NCI-H2227 (cell line): ENCODE results near the gene POLR2L.

Experiments used
- DNase-seq: peaks from one replicate; lab custom pipeline; 2025; ENCODE audit not compliant: unreplicated experiment; lab: John Stamatoyannopoulos, UW

POLR2L gene

DNA sequence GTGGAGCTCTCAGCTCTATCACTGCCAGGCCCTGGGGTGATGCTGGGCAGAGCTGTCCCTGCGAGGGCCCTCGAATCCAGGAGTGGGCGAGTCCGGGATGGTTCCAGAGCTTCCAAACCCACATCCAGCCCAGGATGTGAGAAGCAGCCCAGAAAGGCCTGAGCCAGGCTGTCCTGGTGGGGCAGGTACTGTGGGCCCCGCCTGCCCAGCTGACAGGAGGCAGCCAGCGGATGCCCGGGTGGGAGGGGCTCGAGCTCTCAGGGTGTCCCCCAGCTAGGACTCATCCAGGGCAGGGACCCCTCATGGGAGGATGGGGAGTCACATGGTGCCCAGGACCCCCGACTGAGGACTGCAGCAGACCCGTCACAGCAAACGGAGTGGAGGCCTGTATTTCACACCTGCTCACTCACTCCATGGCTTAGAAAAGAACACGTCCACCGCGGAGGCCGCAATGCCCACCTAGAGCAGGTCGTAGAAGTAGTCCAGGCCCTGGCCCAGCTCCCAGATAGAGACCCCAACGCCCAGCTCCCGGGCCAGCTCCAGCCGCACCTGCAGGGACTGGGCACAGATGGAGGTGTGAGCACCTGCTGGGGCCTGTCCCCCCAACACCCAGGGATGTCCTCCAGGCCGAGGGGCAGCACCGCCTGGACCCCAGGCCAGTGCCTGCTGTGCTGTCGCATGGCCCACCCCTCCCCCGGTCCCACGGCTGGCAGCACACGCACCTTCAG, 27.2 kb upstream of the POLR2L start:
- DNase-seq: no peak

DNA sequence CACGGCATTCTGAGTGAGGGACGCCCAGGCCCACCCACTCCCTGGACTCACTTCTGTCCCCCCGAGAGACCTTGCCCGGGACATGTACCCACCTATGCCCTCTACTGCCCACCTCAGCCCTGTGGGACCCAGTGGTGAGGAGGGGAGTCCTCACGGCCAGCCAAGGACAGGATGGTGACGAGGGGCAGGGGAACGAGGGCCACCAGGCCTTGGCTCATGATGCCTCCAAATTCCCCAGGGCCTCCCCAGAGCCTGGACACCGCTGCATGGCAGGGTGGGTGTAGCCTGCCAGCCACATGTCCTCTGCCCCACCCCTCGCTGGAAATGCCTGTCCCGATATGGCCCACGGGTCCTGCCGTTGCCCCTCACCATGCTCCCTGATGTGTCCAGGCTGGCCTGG, 26.5 kb upstream of the POLR2L start:
- DNase-seq: no peak

DNA sequence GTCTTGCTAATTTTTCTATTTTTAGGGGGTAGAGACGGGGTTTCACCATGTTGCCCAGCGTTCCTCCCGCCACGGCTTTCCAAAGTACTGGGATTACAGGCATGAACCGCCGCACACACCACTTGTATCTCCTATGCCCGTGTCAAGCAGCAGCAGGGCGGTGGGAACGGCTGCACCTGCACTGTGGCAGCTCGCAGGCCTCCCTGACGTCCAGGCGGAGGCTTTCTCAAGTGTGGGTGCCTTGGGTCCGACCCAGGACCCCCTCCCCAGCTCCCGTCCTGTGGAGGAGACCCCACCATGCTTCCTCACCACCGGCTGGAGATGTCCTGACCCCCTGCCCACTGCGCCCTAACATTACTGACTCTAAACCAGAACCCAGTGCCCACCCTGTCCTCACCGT, 26.1 kb upstream of the POLR2L start:
- DNase-seq: no peak

DNA sequence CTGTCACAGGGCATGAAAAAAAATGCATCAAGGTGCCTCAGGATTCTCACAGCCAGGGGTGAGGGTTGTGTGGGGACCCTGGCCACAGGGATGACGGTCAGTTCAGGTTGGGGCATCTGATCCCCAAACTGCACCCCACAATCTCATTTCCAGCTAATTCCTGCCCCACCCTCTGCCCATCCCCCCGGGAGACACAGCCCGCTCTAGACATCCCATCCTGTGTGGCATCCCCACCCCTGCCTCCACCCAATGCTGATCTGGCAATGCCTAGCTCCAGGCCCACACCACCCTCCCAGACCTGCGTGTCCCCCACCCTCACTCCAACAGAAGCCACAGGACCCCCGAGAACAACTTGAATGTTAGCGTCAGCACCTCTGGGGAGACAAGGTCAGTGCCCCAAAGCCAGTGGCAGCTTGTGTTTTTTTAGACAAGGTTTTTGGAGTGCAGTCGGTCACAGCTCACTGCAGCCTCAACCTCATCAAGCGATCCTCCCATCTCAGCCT, 25.6 kb upstream of the POLR2L start:
- no peak for DNase-seq

DNA sequence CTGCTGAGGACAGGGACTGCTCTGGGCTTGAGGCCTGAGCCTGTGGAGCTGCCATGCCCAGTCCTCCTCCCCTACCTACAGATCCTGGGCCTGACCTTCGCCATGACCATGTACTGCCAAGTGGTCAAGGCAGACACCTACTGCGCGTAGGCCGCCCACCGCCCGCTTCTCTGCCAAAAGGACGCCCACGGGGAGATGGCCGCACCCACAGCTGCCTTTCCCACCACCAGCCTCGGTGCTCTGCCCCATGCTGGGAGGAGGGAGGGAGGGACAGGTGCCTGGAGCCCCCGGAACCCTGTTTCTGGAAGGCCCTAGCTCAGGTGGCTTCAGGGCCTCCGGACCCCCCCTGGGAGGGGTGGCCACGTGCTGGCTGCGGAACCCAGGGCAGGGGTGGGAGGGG, 24.2 kb upstream of the POLR2L start:
- DNase-seq: no peak

DNA sequence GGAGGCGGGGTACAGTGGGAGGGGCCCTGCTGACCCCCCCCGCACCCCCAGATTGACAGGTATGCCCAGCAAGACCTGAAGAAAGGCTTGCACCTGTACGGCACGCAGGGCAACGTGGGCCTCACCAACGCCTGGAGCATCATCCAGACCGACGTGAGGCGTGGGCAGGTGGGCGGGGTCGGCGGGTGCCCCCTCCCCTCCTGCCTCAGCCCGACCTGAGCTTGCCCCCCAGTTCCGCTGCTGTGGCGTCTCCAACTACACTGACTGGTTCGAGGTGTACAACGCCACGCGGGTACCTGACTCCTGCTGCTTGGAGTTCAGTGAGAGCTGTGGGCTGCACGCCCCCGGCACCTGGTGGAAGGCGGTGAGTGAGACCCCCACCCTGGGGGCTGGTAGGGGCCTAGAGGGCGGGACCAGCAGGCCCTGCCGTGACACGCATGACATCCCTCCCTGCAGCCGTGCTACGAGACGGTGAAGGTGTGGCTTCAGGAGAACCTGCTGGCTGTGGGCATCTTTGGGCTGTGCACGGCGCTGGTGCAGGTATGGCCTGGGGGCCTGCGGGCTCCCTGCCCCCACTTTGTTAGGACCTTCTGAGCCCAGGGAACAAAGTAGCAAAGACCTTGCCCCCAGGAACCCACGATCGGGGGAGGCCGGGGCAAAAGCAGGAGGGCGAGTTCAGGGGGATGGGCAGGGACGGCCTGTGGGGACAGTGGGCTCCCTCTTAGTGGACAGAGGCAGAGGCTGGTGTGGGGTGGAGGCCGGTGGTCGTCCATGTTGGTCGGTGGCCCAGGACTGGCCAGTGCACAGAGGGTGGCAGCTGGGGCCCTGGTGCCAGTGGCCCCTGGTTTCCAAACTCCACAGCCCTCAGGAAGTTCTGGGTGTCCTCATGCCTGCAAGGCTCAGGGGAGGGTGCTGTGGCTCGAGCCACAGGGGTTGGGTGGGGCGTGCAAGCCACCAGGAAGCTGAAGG, 23.4 kb upstream of the POLR2L start:
- no peak for DNase-seq

DNA sequence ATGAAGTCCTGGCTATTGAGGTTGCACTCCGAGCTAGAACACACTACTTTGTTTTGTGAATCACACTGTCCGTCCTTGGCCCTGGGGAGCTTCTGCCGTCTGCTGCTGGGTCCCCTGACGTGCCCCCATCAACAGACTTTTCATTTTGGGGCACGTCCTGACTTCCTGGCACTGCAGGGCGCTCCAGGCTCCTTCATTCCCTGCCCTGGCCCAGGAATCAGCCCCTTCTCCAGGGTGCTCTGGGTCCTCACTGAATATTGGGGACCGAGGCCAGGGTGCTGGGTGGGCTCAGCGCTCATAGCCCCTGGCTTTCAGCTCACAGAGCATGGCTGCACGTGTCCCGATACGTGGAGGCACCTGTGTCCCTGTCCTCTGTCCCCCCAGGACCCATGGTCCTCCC, 22.6 kb upstream of the POLR2L start:
- no peak for DNase-seq

DNA sequence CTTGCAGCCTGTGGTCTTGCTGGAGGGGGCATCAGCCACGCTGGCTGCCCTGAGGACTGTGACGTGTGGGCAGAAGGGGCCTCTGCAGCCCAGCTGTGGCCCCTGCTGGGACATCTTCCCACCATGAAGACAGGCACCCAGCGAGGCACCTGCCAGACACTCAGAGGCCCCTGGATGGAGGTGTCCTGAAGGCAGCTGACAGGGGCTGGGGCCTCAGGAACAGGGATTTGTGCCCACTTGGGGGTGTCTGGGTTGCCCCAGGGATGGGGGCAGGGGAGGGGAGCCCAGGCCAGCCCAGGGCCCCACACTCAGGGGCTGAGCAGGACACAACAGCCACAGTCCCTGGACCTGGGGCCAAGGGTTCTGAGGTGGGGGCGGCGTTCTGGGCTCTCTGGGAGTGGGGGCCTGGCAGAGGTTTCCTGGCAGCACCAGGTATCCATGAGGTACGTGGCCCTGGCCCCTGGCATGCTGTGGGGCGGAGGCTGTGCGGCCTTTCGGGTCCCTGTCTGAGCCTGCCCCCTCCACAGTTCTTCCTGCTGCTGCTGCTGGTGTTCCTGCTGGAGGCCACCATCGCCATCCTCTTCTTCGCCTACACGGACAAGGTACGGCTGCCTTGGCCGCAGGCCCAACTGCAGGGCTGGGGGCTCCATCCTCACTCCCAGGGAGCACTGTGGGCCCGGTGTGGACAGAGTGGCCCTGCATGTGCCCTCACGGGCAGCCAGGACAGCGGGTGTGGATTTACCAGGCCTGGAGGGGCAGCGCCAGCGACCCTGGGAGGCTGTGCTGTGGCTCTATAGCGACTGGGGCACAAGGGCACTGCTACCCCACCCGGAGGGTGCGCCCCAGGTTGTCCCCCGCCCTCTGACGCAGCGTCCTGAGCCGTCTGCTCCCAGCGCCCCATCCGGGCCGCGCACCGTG, 21.8 kb upstream of the POLR2L start:
- DNase-seq: no peak

DNA sequence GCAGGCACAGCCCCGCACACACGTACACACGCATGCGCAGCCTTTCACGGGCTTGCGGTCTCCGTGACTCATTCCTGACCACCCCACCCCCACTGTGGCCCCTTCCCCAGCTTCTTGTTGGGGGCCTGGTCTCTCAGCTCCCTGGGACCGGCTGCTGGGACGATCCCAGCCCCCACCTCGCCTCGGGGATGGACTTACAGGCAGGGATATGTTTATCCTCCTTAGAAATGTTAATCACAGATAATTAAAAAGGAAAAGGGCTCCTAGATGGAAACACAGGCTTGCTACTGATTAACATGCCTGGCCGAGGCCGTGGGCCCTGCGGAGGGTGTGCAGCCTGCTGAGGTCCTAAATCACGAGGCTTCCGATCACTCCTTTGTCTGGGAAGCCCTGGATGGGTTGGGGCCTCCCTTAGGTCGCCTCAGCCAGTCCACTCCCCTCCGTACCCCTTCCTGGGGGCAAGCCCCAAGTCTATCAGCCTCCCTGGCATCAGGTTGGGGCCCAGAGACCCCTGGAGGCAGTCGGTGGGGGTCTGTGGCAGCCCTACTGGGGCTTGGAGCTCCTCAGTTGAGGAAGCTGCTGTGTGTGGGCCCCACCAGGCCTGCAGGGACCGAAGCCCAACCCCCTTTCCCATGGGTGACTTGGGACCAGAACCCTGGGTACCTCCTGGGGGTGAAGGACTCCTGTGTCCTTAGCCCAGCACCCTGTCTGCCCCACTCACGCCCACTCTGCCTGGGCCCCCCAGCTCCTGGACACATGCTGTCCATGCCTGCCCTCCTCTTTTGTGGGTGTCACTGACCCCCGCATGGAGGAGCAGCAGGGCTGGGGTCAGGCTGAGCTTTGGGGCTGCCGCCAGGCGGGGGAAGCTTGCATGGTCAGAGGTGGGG, 20.9 kb upstream of the POLR2L start:
- no peak for DNase-seq

DNA sequence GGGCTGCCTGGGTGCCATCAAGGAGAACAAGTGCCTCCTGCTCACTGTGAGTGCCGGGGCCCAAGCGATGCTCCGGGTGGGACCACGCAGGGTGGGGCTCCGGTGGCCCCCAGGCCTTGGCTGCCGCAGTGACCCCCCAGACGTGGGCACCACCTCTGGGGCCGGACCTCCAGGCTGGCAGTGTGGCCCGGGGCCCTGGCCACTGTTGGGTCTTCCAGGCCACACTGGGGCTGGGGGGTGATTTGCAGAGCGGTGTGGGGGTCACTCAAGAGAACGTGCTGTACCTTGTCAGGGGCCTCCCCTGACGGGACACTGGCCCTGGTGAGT, 20.3 kb upstream of the POLR2L start:
- no peak for DNase-seq

DNA sequence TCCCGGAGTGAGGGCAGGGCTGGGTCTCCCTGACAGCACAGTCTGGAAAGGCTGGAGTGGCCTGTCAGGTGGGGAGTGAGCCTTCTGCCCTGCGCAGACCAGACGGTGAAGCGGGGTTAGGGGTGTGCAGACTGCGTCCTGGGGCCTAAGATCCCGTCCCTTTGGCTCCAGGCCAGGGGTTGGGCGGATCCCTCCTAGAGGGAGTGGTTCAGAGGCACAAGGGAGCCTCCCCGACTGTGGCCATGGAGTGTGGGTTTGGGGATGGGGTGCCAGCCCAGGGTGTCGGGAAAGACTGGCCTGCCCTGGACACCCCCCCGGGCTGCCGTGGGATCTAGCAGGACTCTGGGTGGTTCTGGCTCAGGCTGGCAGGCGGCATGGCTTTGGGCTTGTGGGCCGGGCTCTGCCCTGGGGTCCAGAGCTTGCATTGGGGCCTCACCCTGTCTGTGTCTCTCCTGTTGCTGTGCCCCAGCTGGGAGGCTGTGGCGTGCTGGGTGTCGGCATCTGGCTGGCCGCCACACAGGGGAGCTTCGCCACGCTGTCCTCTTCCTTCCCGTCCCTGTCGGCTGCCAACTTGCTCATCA, 19.8 kb upstream of the POLR2L start:
- no peak for DNase-seq

DNA sequence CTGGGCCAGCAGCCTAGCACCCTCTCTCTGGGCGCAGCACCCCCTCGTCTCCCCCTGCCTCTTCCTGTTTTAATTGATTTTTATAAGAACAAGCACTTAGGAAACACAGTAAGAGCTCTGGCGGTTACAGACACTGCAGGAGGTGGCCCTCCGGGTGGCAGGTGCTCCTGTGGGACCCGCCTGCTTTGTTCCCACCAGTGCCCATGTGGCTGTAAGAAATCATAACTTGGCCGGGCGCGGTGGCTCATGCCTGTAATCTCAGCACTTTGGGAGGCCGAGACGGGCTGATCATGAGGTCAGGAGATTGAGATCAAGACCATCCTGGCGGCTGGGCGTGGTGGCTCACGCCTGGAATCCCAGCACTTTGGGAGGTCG, 18.8 kb upstream of the POLR2L start:
- no peak for DNase-seq

DNA sequence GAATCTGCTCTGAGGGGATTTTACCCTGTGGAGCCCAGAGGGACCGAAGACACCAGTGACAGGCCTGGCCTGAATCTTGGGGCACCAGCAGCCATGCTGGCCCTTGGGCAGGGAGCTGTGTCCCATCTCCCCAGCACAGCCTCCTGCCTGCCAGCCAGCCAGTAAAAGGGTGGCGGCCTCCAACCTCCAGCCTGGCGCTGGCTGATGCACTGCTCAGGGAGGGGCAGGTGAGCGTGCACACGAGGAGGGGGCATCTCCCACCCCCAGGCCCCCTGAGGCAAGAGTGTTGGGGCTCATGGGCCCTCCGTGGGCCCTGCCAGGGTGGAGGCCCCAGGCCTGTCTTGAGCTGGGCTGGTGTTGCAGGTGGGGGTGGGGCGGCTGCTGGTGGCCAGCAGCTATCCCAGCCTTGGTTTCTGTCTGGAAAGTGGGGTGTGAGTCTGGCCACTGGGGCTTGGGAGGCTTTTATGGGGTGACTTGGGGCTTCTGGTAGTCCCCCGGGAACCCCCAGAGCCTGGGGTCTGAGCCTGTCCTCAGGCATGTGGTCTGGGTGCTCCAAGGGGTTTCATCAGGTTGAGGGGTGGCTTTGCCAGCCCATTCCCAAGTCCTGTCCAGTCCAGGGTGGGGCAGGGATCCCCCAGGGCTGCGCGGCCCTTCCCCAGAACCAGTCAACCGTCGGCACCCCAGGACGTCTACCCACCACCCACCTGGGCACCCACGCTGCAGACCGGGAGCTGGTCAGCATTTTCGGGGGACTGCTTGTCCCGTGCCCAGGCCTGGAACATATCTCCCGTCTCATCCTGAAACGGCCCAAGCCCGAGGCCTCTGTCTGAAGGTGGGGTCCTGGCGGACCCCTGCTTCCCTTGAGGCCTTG, 18.1 kb upstream of the POLR2L start:
- DNase-seq: no peak

DNA sequence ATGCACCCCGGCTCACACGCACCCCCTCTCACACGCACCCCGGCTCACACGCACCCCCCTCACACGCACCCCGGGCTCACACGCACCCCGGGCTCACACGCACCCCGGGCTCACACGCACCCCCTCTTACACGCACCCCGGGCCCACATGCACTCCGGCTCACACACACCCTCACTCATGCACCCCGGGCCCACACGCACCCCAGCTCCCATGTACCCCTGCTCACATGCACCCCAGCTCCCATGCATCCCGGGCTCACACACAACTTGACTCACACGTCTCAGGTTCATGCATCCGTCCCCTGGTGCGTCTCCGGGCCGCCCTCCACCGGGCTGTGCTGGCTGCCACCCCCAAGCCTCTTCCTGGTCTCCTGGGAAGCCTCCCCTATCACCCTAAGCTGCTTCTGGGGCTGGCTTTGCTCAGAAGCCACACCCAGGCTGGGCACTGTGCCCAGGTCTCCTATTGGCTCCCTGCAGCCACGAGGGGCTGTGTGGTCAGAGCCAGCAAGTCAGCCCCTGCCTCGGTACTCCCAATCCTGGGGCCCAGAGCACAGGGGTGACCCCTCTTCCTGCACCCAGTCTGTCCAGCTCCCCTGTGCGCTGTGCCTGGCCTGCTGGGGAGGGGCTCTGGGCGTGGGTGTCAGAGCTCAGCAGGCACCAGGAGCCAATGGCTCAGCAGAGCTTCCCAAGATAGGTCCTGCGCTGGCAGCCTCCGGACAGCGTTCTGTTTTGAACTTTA, 17.2 kb upstream of the POLR2L start:
- DNase-seq: peak; percentile 92

DNA sequence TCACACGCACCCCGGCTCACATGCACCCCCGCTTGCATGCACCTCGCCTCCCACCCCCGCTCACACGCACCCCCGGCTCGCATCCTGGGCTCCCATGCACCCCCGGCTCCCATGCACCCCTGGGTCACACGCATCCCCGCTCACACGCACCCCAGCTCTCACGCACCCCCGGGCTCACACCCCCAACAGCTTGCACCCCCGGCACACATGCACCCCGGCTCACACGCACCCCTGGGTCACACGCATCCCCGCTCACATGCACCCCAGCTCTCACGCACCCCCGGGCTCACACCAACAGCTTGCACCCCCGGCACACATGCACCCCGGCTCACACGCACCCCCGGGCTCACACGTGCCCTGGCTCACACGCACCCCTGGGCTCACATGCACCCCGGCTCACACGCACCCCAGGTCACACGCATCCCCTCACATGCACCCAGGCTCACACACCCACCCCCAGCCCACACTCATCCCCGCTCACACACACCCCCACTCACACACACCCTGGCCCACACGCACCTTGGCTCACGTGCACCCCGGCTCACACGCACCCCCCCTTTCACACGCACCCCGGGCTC, 16.5 kb upstream of the POLR2L start:
- no peak for DNase-seq

DNA sequence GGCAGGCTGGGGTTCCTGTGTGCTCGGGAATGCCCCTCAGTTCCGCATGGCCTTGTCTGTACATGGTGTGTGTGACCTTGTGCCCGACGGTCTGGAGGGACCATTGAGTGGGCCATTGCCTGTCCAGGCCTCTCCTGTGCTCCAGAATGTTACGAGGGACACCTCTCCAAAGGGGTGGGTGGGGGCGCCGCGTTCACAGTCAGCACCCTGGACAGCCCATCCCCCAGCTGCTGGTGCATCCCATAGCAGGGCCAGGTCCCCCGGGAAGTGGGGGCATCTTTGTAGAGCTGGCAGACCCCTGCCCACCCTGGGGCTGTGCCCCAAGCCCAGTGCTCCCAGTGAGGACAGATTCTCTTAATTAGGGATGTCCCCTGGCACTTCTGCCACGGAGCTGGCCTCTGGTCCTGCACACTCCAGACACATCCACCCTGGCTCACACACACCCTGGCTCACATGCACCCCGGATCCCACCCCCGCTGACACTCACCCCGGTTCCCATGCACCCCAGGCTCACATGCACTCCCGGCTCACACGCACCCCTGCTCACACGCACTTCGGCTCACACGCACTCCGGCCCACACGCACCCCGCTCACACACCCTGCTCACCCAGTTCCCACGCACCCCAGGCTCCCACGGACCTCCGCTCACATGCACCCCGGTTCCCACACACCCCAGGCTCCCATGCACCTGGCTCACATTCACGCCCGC, 15.9 kb upstream of the POLR2L start:
- no peak for DNase-seq

DNA sequence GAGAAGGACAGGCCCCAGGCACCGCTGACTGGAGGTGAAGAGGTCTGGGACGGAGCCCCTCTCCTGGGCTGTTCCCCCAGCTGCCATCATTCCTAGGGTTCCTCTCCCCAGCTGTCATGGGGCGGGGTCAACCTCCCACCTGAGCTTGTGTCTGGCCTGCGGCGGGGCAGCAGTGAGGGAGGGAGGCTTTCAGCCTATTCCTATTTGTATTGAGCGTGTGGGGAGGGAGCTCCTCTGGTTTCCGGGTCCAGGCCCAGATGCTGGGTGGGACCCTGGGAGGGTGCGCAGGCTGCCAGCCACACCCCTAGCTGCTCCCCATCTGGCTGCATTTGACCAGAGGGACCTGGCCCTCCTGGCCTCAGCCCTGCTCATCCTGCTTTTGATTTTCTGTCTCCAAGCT, 14.1 kb upstream of the POLR2L start:
- DNase-seq: peak; percentile 70
